Spleen (tissue), 11 donors: Measurements from ENCODE around the gene CUZD1. TPM values are rescaled to one million over a fixed set of nuclear protein-coding genes. Genes with fewer than 3 reads are reported as not detected.

Source experiments
- DNase-seq: peaks from one replicate; pipeline ENCODE4 v3.0.0-alpha.2; 2020
- H3K27ac ChIP-seq, 8 donors: fragments of 200-600 bp; sonication (generic) in 7 of 8; 1 replicate in 4 of 8; 2 replicates in 4 of 8; pipeline versions ENCODE4 v1.5.0 to v1.8.0; 2016 to 2021; ENCODE audit warnings: inconsistent platforms in 4 of 8, mild to moderate bottlenecking in 4 of 8, moderate library complexity in 1 of 8
- H3K27me3 ChIP-seq, 7 donors: fragments of 200-600 bp; sonication (generic) in 6 of 7; replicated peaks in 1 of 7; 1 replicate in 4 of 7; 2 replicates in 3 of 7; pipeline versions ENCODE4 v1.5.0 to v1.8.0; 2016 to 2021; ENCODE audit warnings: inconsistent platforms in 3 of 7, mild to moderate bottlenecking in 1 of 7
- H3K36me3 ChIP-seq, 6 donors: fragments of 200-600 bp; sonication (generic) in 5 of 6; 1 replicate in 4 of 6; 2 replicates in 2 of 6; pipeline versions ENCODE4 v1.5.0 to v1.8.0; 2016 to 2021; ENCODE audit warnings: inconsistent platforms in 2 of 6
- H3K4me1 ChIP-seq, 6 donors: fragments of 200-600 bp; sonication (generic) in 5 of 6; 1 replicate in 3 of 6; 2 replicates in 3 of 6; pipeline versions ENCODE4 v1.5.0 to v1.8.0; 2016 to 2021; ENCODE audit warnings: inconsistent platforms in 3 of 6
- H3K4me3 ChIP-seq, 8 donors: fragments of 200-600 bp; sonication (generic) in 7 of 8; 1 replicate in 4 of 8; 2 replicates in 4 of 8; pipeline versions ENCODE4 v1.5.0 to v1.8.0; 2016 to 2021; ENCODE audit warnings: inconsistent platforms in 4 of 8, mild to moderate bottlenecking in 4 of 8, moderate library complexity in 2 of 8
- H3K9me3 ChIP-seq, 8 donors: fragments of 200-600 bp; sonication (generic) in 7 of 8; 1 replicate in 4 of 8; 2 replicates in 4 of 8; pipeline versions ENCODE4 v1.5.0 to v1.8.0; 2016 to 2021; ENCODE audit warnings: inconsistent platforms in 4 of 8
- CTCF ChIP-seq, 11 experiments: fragments of 200-600 bp in 7 of 11; fragments of 450-650 bp in 4 of 11; sonication (generic) in 4 of 11; IDR thresholded peaks in 8 of 11; conservative IDR thresholded peaks in 3 of 11; 1 replicate in 7 of 11; 2 replicates in 4 of 11; pipeline versions ENCODE4 v1.4.0 to v1.8.0; 2016 to 2021; ENCODE audit warnings: antibody characterized with exemption in 11 of 11, inconsistent platforms in 4 of 11, mild to moderate bottlenecking in 1 of 11
- POLR2A ChIP-seq, 3 donors: fragments of 450-650 bp; IDR thresholded peaks; one replicate each; pipeline ENCODE4 v1.5.1; 2017; ENCODE audit warnings: antibody characterized with exemption in 3 of 3, mild to moderate bottlenecking in 1 of 3
- POLR2AphosphoS5 ChIP-seq, 3 donors: sonication (generic); formaldehyde crosslinking; IDR thresholded peaks; one replicate each; pipeline ENCODE4 v1.5.1; 2017; ENCODE audit warnings: antibody characterized with exemption in 3 of 3
- WGBS, 5 donors: extraction: QIAGEN DNeasy Blood & Tissue Kit in 3 of 5; methylation state at CpG; one replicate each; pipeline versions ENCODE4 v1.1.5 to v1.1.7; 2013 to 2018; 5-methylcytosine and 5-hydroxymethylcytosine counted together
- intact Hi-C: fragments of 100-400 bp; cut with DNase I; formaldehyde crosslinking; loops from one replicate; pipeline ENCODE4 v1.15.0; 2023; ENCODE audit warnings: low total_unique reads
- polyA plus RNA-seq, 3 donors: library from polyadenylated mRNA; stranded (reverse); fragments of 200-250 nt; gene quantifications; one replicate each; pipeline ENCODE4 v1.2.1, GENCODE V29; 2013
- total RNA-seq, 7 donors: library from RNA; depleted of rRNA in 3 of 7; stranded (reverse); fragments of >200 nt in 3 of 7; fragmentation: NEBNext Ultra II Directional in 4 of 7; extraction: Animal tissue kit (Norgen Biotek cat#: 25700) in 4 of 7; gene quantifications; one replicate each; pipeline versions ENCODE4 v1.1.0 to v1.2.1, GENCODE V29; 2016 to 2021
- donor health status: healthy with polysubstance abuse.
- donor health status: DM: no; HTN: no; CAD: no; lungs with moderate emphysema.
- donor health status: DM: no; HTN: no; CAD: no.
- donor health status: Bipolar disorder and iron deficiency.
- donor health status: healthy.
- donor health status: DM: no; HTN: no; CAD: no.
- donor health status: DM: yes; HTN: yes; CAD: no.

CUZD1 gene
- total and polyA plus RNA-seq, 10 donors: 1.1 to 2.5 (median 1.8) TPM

DNA sequence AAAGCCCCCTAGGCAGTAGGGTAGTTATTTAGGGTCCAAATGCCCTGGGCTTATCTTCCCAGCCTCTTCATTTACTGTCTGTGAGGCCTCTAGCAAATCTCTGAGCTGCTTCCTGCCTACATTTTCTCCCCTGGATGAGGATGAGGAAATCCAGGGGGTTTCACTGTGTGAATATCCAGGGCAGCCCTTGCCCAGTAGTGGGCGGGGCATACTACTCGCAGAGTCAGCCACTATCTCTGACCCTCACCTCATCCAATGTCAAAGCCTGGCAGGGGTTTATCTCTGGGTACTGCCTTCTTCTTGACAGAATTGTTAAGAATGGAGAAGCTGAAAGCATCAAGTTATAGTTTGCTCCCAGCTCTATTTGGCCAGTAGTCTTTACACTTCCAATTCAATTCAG is 48.9 kb downstream of the CUZD1 start:
- 33 to 83% (median 48%) methylated on average over 2 of the region's 2 CpGs for WGBS, 5 donors
- intact Hi-C loops: no loop called here
- no peak overlapping the region for H3K27ac ChIP-seq
- DNase-seq: no peak
- H3K27me3 ChIP-seq: peaks cover 0 to 13% (median 0%) of the 10 kb centered on the region in 7 donors
- no peaks in the 10 kb centered on the region for H3K36me3 ChIP-seq
- H3K9me3 ChIP-seq: no peaks in the 10 kb centered on the region
- H3K4me1 ChIP-seq: no peaks in the 10 kb centered on the region
- no peak for TF ChIP-seq CTCF (IDR thresholded peaks at IDR 0.05 in 8 of 11, conservative IDR thresholded peaks at IDR 0.05 in 3 of 11)
- no peak for TF ChIP-seq POLR2A (IDR thresholded peaks at IDR 0.05)
- no peak for TF ChIP-seq POLR2AphosphoS5 (IDR thresholded peaks at IDR 0.05)
- no peak overlapping the region for H3K4me3 ChIP-seq

- peaks cover 0 to 14% (median 0%) of the 10 kb centered on the region in 7 donors for H3K27me3 ChIP-seq
Observed at GRCh38 chr10:122795924-122796323, 49.7 kb downstream of the CUZD1 start.

GRCh38 chr10:122786269-122786668 is 59.4 kb downstream of the CUZD1 start:
- H3K27ac ChIP-seq: no peak overlapping the region
- H3K4me3 ChIP-seq: no peak overlapping the region
- TF ChIP-seq POLR2AphosphoS5 (IDR thresholded peaks at IDR 0.05) (no peak), POLR2A (IDR thresholded peaks at IDR 0.05) (no peak), CTCF (IDR thresholded peaks at IDR 0.05 in 8 of 11, conservative IDR thresholded peaks at IDR 0.05 in 3 of 11) (no peak)
- H3K27me3 ChIP-seq: no peaks in the 10 kb centered on the region
- H3K4me1 ChIP-seq: no peaks in the 10 kb centered on the region
- no peak for DNase-seq
- H3K9me3 ChIP-seq: no peaks in the 10 kb centered on the region
- whole genome bisulfite sequencing, 5 donors: 3 to 6% (median 4%) methylated on average over 3 of the region's 3 CpGs
- intact Hi-C loops: no loop called here
- no peaks in the 10 kb centered on the region for H3K36me3 ChIP-seq

More at GRCh38 chr10:122795924-122796323, 49.7 kb downstream of the CUZD1 start:
- no peaks in the 10 kb centered on the region for H3K9me3 ChIP-seq
- H3K36me3 ChIP-seq: no peaks in the 10 kb centered on the region
- DNase-seq: no peak
- no peak overlapping the region for H3K27ac ChIP-seq
- WGBS, 5 donors: 60 to 71% (median 64%) methylated on average over 5 of the region's 5 CpGs
- intact Hi-C loops: no loop called here
- no peaks in the 10 kb centered on the region for H3K4me1 ChIP-seq
- TF ChIP-seq POLR2A (IDR thresholded peaks at IDR 0.05) (no peak), POLR2AphosphoS5 (IDR thresholded peaks at IDR 0.05) (no peak), CTCF (IDR thresholded peaks at IDR 0.05 in 8 of 11, conservative IDR thresholded peaks at IDR 0.05 in 3 of 11) (no peak)
- H3K4me3 ChIP-seq: no peak overlapping the region

DNA sequence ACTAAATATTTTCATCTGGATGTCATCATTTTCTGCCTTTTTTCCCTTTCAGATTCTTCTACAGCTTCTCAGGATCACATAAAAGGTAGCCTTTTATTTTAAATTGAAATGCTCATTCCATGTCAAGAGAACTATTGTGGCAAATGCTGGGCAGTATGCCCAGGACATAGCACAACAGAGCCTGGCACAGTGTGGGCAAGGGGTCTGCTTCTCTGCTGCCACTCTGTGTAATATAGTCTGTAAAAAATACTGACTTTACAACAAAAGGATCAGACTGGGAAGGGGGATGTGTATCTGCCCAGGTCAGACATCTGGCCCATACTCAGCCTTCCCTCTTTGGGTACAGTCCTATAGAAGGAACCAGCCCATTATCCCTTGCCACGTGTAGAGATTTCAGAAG is 62.7 kb downstream of the CUZD1 start:
- Histone ChIP-seq H3K4me3 (no peak overlapping the region), H3K27me3 (peaks cover 0 to 12% (median 3%) of the 10 kb centered on the region in 7 donors), H3K4me1 (no peaks in the 10 kb centered on the region), H3K9me3 (no peaks in the 10 kb centered on the region), H3K36me3 (no peaks in the 10 kb centered on the region), H3K27ac (no peak overlapping the region)
- intact Hi-C loops: no loop called here
- DNase-seq: no peak
- WGBS, 5 donors: 29 to 70% (median 64%) methylated on average over 1 of the region's 1 CpG
- TF ChIP-seq POLR2A (IDR thresholded peaks at IDR 0.05): no peak
- TF ChIP-seq CTCF (IDR thresholded peaks at IDR 0.05 in 8 of 11, conservative IDR thresholded peaks at IDR 0.05 in 3 of 11): no peak
- TF ChIP-seq POLR2AphosphoS5 (IDR thresholded peaks at IDR 0.05): no peak

Other genes with a start within 250 kb of the CUZD1 start
- gene C10orf120, start 146.0 kb downstream of the CUZD1 start, total RNA-seq: not detected
- not detected for gene C10orf120, start 146.0 kb downstream of the CUZD1 start, polyA plus RNA-seq
- gene FAM24B, start 33.7 kb upstream of the CUZD1 start, total RNA-seq: 1 to 10 TPM; 2.8 to 8.5 (median 6.0) TPM
- 1 to 10 TPM; 5.2 to 8.2 (median 5.4) TPM for gene FAM24B, start 33.7 kb upstream of the CUZD1 start, polyA plus RNA-seq
- gene FAM24A, start 64.8 kb upstream of the CUZD1 start, total RNA-seq: not detected
- gene FAM24A, start 64.8 kb upstream of the CUZD1 start, polyA plus RNA-seq: not detected
- gene C10orf88, start 108.4 kb upstream of the CUZD1 start, total RNA-seq: 10 to 100 TPM in 1 of 7 donors, 1 to 10 TPM in 6; 6.6 to 10.2 (median 8.8) TPM
- gene C10orf88, start 108.4 kb upstream of the CUZD1 start, polyA plus RNA-seq: 1 to 10 TPM; 4.7 to 6.4 (median 6.3) TPM
- gene PSTK, start 134.5 kb upstream of the CUZD1 start, total RNA-seq: 1 to 10 TPM; 1.2 to 4.9 (median 2.4) TPM
- 1 to 10 TPM; 3.0 to 3.5 (median 3.3) TPM for gene PSTK, start 134.5 kb upstream of the CUZD1 start, polyA plus RNA-seq
- 10 to 100 TPM; 13.9 to 26.7 (median 19.8) TPM for gene IKZF5, start 162.9 kb upstream of the CUZD1 start, total RNA-seq
- 10 to 100 TPM in 2 of 3 donors, 1 to 10 TPM in 1; 8.9 to 11.7 (median 10.1) TPM for gene IKZF5, start 162.9 kb upstream of the CUZD1 start, polyA plus RNA-seq
- 10 to 100 TPM; 11.8 to 23.9 (median 15.5) TPM for gene ACADSB, start 163.1 kb upstream of the CUZD1 start, total RNA-seq
- 1 to 10 TPM; 5.1 to 6.3 (median 5.9) TPM for gene ACADSB, start 163.1 kb upstream of the CUZD1 start, polyA plus RNA-seq